ENCODE results near the gene RAB11FIP4. TPM values are rescaled to one million over a fixed set of nuclear protein-coding genes. Genes with fewer than 3 reads are reported as not detected.

RAB11FIP4 gene
- total RNA-seq, 1 experiment from 2014 or later: 10.8 TPM

DNA sequence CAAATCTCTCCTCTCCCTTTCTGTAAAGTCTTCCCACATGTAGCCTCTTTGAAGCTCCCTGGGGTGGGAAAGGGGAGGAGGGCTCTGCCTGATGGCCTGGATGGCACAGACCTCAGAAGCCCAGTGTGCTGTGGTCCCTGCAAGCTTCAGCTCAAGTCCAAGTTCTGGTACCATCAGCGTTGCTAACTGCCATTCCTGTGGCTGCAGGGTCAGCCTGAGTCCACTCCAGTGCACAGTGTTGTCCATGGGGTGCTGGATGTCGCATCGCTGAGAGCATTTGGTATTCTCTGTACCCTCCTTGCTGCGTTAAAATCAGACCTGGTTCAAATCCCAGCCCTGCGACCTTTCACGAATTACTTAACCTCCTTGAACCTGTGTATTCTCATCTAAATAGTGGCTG is 105.1 kb downstream of the RAB11FIP4 start:
- Histone ChIP-seq H3K4me1 (ENCODE audit: control insufficient read depth, insufficient read depth, low read length) (peaks cover 17% of the 10 kb centered on the region), H3K36me3 (ENCODE audit: control insufficient read depth, insufficient read depth, low read length) (no peaks in the 10 kb centered on the region)

DNA sequence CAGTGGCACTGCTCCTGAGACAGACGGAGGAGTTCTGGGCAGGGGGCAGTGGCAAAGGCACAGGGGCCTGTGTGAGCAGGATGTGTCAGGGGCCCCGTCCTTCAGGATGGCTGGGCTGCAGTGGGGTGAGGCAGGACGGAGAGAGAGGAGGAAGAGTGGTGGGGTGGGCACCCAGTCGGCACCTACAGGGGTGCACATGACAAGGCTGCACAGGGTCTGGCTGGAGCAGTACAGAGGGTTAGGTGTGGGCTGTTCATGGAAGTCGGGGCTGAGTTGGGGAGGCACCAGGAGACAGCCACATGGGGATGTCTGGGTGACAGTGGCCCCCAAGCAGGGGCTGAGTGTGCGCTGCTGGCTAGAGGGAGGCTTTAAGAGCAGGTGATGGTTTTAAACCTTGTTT is 106.0 kb downstream of the RAB11FIP4 start:
- DNase-seq (ENCODE audit: low read depth, low spot score) (no peak), ATAC-seq (no peak)
- no peak overlapping the region for H3K27ac ChIP-seq (ENCODE audit: low read length)
- H3K4me3 ChIP-seq (ENCODE audit: low read depth in 2 of 2, low read length in 2 of 2): no peak overlapping the region
- BruUV-seq (replicated peaks): no TSS peak
- in situ Hi-C loops (cut with HindIII; ENCODE audit: low pct_unique_long_range_greater_than_20kb, low sequenced_read_pairs): no loop called here
- intact Hi-C loops (cut with micrococcal nuclease; ENCODE audit: unreplicated experiment): no loop called here
- ChIA-PET POLR2A (no interaction called here), CTCF (no interaction called here)
- H3K27me3 ChIP-seq (ENCODE audit: control insufficient read depth, insufficient read depth, low read length): no peaks in the 10 kb centered on the region
- H3K9me3 ChIP-seq (ENCODE audit: control insufficient read depth, insufficient read depth, low read depth, low read length): no peaks in the 10 kb centered on the region
- peaks cover 17% of the 10 kb centered on the region for H3K4me1 ChIP-seq (ENCODE audit: control insufficient read depth, insufficient read depth, low read length)
- TF ChIP-seq TCF7L2 (IDR thresholded peaks at IDR 0.05; ENCODE audit: low read depth, low read length): no peak
- no peak for TF ChIP-seq POLR2AphosphoS5 (IDR thresholded peaks at IDR 0.05; ENCODE audit: low read depth, low read length)
- TF ChIP-seq, protein P1, sequence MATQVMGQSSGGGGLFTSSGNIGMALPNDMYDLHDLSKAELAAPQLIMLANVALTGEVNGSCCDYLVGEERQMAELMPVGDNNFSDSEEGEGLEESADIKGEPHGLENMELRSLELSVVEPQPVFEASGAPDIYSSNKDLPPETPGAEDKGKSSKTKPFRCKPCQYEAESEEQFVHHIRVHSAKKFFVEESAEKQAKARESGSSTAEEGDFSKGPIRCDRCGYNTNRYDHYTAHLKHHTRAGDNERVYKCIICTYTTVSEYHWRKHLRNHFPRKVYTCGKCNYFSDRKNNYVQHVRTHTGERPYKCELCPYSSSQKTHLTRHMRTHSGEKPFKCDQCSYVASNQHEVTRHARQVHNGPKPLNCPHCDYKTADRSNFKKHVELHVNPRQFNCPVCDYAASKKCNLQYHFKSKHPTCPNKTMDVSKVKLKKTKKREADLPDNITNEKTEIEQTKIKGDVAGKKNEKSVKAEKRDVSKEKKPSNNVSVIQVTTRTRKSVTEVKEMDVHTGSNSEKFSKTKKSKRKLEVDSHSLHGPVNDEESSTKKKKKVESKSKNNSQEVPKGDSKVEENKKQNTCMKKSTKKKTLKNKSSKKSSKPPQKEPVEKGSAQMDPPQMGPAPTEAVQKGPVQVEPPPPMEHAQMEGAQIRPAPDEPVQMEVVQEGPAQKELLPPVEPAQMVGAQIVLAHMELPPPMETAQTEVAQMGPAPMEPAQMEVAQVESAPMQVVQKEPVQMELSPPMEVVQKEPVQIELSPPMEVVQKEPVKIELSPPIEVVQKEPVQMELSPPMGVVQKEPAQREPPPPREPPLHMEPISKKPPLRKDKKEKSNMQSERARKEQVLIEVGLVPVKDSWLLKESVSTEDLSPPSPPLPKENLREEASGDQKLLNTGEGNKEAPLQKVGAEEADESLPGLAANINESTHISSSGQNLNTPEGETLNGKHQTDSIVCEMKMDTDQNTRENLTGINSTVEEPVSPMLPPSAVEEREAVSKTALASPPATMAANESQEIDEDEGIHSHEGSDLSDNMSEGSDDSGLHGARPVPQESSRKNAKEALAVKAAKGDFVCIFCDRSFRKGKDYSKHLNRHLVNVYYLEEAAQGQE (IDR thresholded peaks at IDR 0.05; ENCODE audit: insufficient read depth in 1 of 2, low read depth in 2 of 2, low read length in 1 of 2): no peak
- H3K36me3 ChIP-seq (ENCODE audit: control insufficient read depth, insufficient read depth, low read length): no peaks in the 10 kb centered on the region

More for the DNA sequence above, 105.1 kb downstream of the RAB11FIP4 start:
- H3K27me3 ChIP-seq (ENCODE audit: control insufficient read depth, insufficient read depth, low read length): no peaks in the 10 kb centered on the region
- in situ Hi-C loops (cut with HindIII; ENCODE audit: low pct_unique_long_range_greater_than_20kb, low sequenced_read_pairs): no loop called here
- H3K9me3 ChIP-seq (ENCODE audit: control insufficient read depth, insufficient read depth, low read depth, low read length): no peaks in the 10 kb centered on the region
- ChIA-PET CTCF (no interaction called here), POLR2A (no interaction called here)
- BruUV-seq (replicated peaks): no TSS peak
- H3K27ac ChIP-seq (ENCODE audit: low read length): no peak overlapping the region
- no peak for ATAC-seq
- intact Hi-C loops (cut with micrococcal nuclease; ENCODE audit: unreplicated experiment): no loop called here
- no peak for DNase-seq (ENCODE audit: low read depth, low spot score)
- no peak overlapping the region for H3K4me3 ChIP-seq (ENCODE audit: low read depth in 2 of 2, low read length in 2 of 2)
- TF ChIP-seq, protein P1 (IDR thresholded peaks at IDR 0.05; ENCODE audit: insufficient read depth in 1 of 2, low read depth in 2 of 2, low read length in 1 of 2): no peak
- no peak for TF ChIP-seq TCF7L2 (IDR thresholded peaks at IDR 0.05; ENCODE audit: low read depth, low read length)
- TF ChIP-seq, protein P2, sequence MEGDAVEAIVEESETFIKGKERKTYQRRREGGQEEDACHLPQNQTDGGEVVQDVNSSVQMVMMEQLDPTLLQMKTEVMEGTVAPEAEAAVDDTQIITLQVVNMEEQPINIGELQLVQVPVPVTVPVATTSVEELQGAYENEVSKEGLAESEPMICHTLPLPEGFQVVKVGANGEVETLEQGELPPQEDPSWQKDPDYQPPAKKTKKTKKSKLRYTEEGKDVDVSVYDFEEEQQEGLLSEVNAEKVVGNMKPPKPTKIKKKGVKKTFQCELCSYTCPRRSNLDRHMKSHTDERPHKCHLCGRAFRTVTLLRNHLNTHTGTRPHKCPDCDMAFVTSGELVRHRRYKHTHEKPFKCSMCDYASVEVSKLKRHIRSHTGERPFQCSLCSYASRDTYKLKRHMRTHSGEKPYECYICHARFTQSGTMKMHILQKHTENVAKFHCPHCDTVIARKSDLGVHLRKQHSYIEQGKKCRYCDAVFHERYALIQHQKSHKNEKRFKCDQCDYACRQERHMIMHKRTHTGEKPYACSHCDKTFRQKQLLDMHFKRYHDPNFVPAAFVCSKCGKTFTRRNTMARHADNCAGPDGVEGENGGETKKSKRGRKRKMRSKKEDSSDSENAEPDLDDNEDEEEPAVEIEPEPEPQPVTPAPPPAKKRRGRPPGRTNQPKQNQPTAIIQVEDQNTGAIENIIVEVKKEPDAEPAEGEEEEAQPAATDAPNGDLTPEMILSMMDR (IDR thresholded peaks at IDR 0.05): no peak
- TF ChIP-seq SIN3A (IDR thresholded peaks at IDR 0.05; ENCODE audit: borderline replicate concordance, insufficient read depth, low read depth, low read length): no peak
- TF ChIP-seq POLR2AphosphoS5 (IDR thresholded peaks at IDR 0.05; ENCODE audit: low read depth, low read length): no peak
